Measurements from ENCODE around the gene BOD1. TPM values are rescaled to one million over a fixed set of nuclear protein-coding genes. Genes with fewer than 3 reads are reported as not detected.

BOD1 gene
- total and polyA plus RNA-seq, 2 of the 8 experiments (the other 6 are each of a cell fraction or from before 2014, with no cell fraction given) = 107 to 149 TPM

- CTCF ChIA-PET (ENCODE audit: partially characterized antibody) = interaction anchor here (0.8 to 2.2 kb wide), 3 partner anchors 12 to 28 kb away, joined by 4 to 6 read pairs (median 4); no protein-coding TSS in a partner anchor
- H3K14ac ChIP-seq (ENCODE audit: insufficient read length) = no peak overlapping the region
- TF ChIP-seq HDAC6 (IDR thresholded peaks at IDR 0.05; ENCODE audit: low read depth, low read length) (no peak), KDM1A (IDR thresholded peaks at IDR 0.05; ENCODE audit: borderline replicate concordance, low read length) (no peak), HDAC2 (IDR thresholded peaks at IDR 0.05; ENCODE audit: borderline replicate concordance in 1 of 2, low read depth in 2 of 2, low read length in 2 of 2) (no peak), NANOG (IDR thresholded peaks at IDR 0.05; ENCODE audit: insufficient read depth, low read depth, low read length, poor library complexity, severe bottlenecking) (no peak), TAF7 (optimal IDR thresholded peaks at IDR 0.05; ENCODE audit: borderline replicate concordance, low read depth, low read length) (no peak)
Measured at GRCh38 chr5:173657741-173658356, 41.4 kb upstream of the BOD1 start.

More at GRCh38 chr5:173657741-173658356, 41.4 kb upstream of the BOD1 start:
- H3K36me3 ChIP-seq (ENCODE audit: control insufficient read depth in 2 of 4, insufficient read depth in 4 of 4, low read length in 3 of 4) = no peaks in the 10 kb centered on the region
- H2BK5ac ChIP-seq (ENCODE audit: low read depth, low read length) = no peak overlapping the region
- no peak overlapping the region for H3K4ac ChIP-seq (replicated peaks; ENCODE audit: insufficient read length, low read depth, low read length)
- 0 out of 2 replicates have a peak overlapping the region, but pooled peaks have one; percentile 1 for H2BK15ac ChIP-seq (ENCODE audit: low read length)
- 0 out of 7 replicates have a peak, but pooled peaks cover 0 to 2% (median 0%) of the 10 kb centered on the region in 4 experiments for H3K27me3 ChIP-seq (replicated peaks in 1 of 4; ENCODE audit: control insufficient read depth in 3 of 4, extremely low read depth in 1 of 4, insufficient read depth in 3 of 4, low read length in 3 of 4)
- no peak overlapping the region for H4K5ac ChIP-seq (ENCODE audit: insufficient read length, low read depth, low read length)
- no peak overlapping the region for H3K27ac ChIP-seq (ENCODE audit: low read depth, low read length)
- H2AK5ac ChIP-seq (ENCODE audit: low read depth, low read length) = no peak overlapping the region
- no peak overlapping the region for H2BK20ac ChIP-seq (ENCODE audit: low read length)
- no peak for DNase-seq (ENCODE audit: low read depth in 1 of 2, low spot score in 2 of 2)
- peaks cover 12 to 19% of the 10 kb centered on the region in 2 experiments for H3K9me3 ChIP-seq (ENCODE audit: insufficient read depth in 2 of 2, low read depth in 1 of 2, low read length in 1 of 2)
- H3K56ac ChIP-seq (replicated peaks; ENCODE audit: insufficient read length, low read depth, low read length) = no peak overlapping the region
- no peak overlapping the region for H4K8ac ChIP-seq (ENCODE audit: extremely low read depth, insufficient read depth, low read length)
- FAIRE-seq = no peak
- H3K79me1 ChIP-seq (ENCODE audit: low read depth, low read length) = no peaks in the 10 kb centered on the region
- no peak overlapping the region for H3K9ac ChIP-seq (replicated peaks in 1 of 4; ENCODE audit: extremely low read depth in 1 of 4, low read depth in 3 of 4, low read length in 3 of 4)
- H2BK120ac ChIP-seq (replicated peaks; ENCODE audit: low read depth, low read length) = no peak overlapping the region
- 92% methylated on average over 14 of the region's 14 CpGs; no CpG with 5 or more reads in 1 of the 2 experiments for WGBS, 2 experiments (ENCODE audit: extremely low coverage in 1 of 2, insufficient coverage in 1 of 2, insufficient read length in 1 of 2, insufficient replicate concordance in 2 of 2, low coverage in 1 of 2, low lambda C conversion rate in 2 of 2, missing lambda C conversion rate in 1 of 2)
- no peak overlapping the region for H2AFZ ChIP-seq (ENCODE audit: low read length)
- H3K4me3 ChIP-seq (ENCODE audit: extremely low read depth in 1 of 4, insufficient read depth in 2 of 4, low read depth in 3 of 4, low read length in 4 of 4) = no peak overlapping the region
- no peak overlapping the region for H2BK12ac ChIP-seq (ENCODE audit: low read depth, low read length)
- H4K91ac ChIP-seq (replicated peaks; ENCODE audit: insufficient read length, low read length) = no peak overlapping the region
- no peak overlapping the region for H3K23ac ChIP-seq (ENCODE audit: insufficient read length)
- H3K18ac ChIP-seq (ENCODE audit: extremely low read depth, low read length) = no peak overlapping the region; the same call in 1 of the 2 replicates
- peaks cover 2 to 5% (median 3%) of the 10 kb centered on the region in 4 experiments for H3K4me1 ChIP-seq (replicated peaks in 1 of 4; ENCODE audit: control insufficient read depth in 3 of 4, insufficient read depth in 4 of 4, low read length in 3 of 4)
- H3K4me2 ChIP-seq (ENCODE audit: insufficient read depth in 1 of 2, low read depth in 2 of 2, low read length in 2 of 2) = no peak overlapping the region
- no peaks in the 10 kb centered on the region for H3K23me2 ChIP-seq (ENCODE audit: low read depth, low read length)
- POLR2A ChIA-PET (ENCODE audit: partially characterized antibody) = interaction anchor here (0.6 kb wide), 1 partner anchor 330 kb away, joined by 4 read pairs; the partner anchor contains the start of gene STC2
- H3K79me2 ChIP-seq (ENCODE audit: control insufficient read depth in 1 of 2, insufficient read depth in 2 of 2, low read length in 2 of 2) = no peaks in the 10 kb centered on the region
- H4K20me1 ChIP-seq (replicated peaks in 1 of 2; ENCODE audit: control insufficient read depth in 1 of 2, insufficient read depth in 2 of 2, low read length in 2 of 2) = no peaks in the 10 kb centered on the region

Data from H1 (cell line).